Choroid plexus epithelial cell (primary cell): ENCODE measurements around the gene CDKN3.
A peak's percentile ranks its signal among the peaks of the same experiment; 100 is the strongest.
"Not testable (repeated sequence)": the region's sequence is repeated elsewhere in the genome, so short reads cannot be mapped to it uniquely, and the experiment has no call there.

ENCODE experiments used
- DNase-seq: peaks from one replicate; pipeline ENCODE4 v3.0.0-alpha.2; 2010; ENCODE audit warnings: low read depth
- H3K4me3 ChIP-seq: 2 replicates; pipeline ENCODE4 v1.5.1; 2011; ENCODE audit warnings: low read depth, mild to moderate bottlenecking, control low read depth, low read length, moderate library complexity
- CTCF ChIP-seq: conservative IDR thresholded peaks from 2 replicates; pipeline ENCODE4 v1.5.1; 2011; ENCODE audit warnings: low read depth, mild to moderate bottlenecking, control low read depth, inconsistent platforms, low read length, moderate library complexity

The CDKN3 gene

GRCh38 chr14:54446161-54446693, 49.4 kb downstream of the CDKN3 start:
- TF ChIP-seq CTCF: no peak
- peak; percentile 33 for DNase-seq
- H3K4me3 ChIP-seq: no peak overlapping the region

- no peak for TF ChIP-seq CTCF
- peak; percentile 89 for DNase-seq
- H3K4me3 ChIP-seq: no peak overlapping the region
These were observed 50.5 kb downstream of the CDKN3 start for GRCh38 chr14:54447231-54447692.

GRCh38 chr14:54450535-54450934, 53.7 kb downstream of the CDKN3 start:
- no peak for TF ChIP-seq CTCF
- H3K4me3 ChIP-seq: no peak overlapping the region
- peak; percentile 65 for DNase-seq

- no peak for TF ChIP-seq CTCF
- no peak overlapping the region for H3K4me3 ChIP-seq
These were observed 54.4 kb downstream of the CDKN3 start for GRCh38 chr14:54451121-54451601.

DNA sequence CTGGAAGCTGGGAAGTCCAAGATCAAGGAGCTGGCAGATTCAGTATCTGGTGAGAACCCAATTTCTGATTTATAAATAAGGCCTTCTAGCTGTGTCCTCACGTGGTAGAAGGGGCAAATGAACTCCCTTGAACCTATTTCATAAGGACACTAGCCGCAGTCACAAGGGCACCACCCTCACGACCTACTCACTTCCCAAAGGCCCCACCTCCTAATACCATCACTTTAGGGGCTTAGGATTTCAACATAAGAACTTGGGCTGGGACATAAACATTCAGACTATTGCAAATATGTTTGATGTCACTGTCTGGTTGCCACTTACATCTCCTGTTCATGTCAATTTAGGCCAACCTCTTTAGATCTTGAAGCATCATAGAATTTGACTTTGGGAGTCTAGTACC, 55.2 kb downstream of the CDKN3 start:
- no peak for TF ChIP-seq CTCF
- no peak overlapping the region for H3K4me3 ChIP-seq
- DNase-seq: no peak

More at GRCh38 chr14:54451121-54451601, 54.4 kb downstream of the CDKN3 start:
- DNase-seq: no peak

GRCh38 chr14:54453252-54453651, 56.4 kb downstream of the CDKN3 start:
- H3K4me3 ChIP-seq: no peak overlapping the region
- no peak for TF ChIP-seq CTCF
- no peak for DNase-seq

DNA sequence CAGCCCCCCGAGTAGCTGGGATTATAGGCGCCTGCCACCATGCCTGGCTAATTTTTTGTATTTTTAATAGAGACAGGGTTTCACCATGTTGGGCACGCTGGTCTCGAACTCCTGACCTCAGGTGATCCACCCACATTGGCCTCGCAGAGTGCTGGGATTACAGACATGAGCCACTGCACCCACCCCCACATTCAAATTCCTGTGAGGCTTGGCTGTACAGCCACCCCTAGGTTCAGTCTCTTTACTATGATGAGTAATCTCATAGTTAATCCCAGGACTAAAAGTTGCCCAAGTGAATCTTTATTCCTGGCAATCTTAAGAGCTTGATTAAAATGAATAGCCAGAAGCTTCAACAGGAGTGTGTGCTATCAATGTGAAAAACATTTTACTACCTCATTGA, 57.2 kb downstream of the CDKN3 start:
- DNase-seq: peak; percentile 33
- not testable (repeated sequence) for H3K4me3 ChIP-seq
